HUES48 (cell line): ENCODE data around the gene FBXW7.

Source experiments
- H3K27ac ChIP-seq: one replicate; pipeline ENCODE4 v1.7.0; 2013; ENCODE audit warnings: low read depth, low read length, inconsistent platforms
- H3K27me3 ChIP-seq: 2 replicates; pipeline ENCODE4 v1.6.1; 2013; ENCODE audit warnings: mild to moderate bottlenecking, low read length; ENCODE audit not compliant: control insufficient read depth, insufficient read depth
- H3K36me3 ChIP-seq: 2 replicates; pipeline ENCODE4 v1.6.1; 2013; ENCODE audit warnings: low read length; ENCODE audit not compliant: control insufficient read depth, insufficient read depth
- H3K4me1 ChIP-seq: 2 replicates; pipeline ENCODE4 v1.6.1; 2013; ENCODE audit warnings: mild to moderate bottlenecking, low read length; ENCODE audit not compliant: control insufficient read depth, insufficient read depth
- H3K4me3 ChIP-seq: 2 replicates; pipeline ENCODE4 v1.5.1; 2013; ENCODE audit warnings: mild to moderate bottlenecking, low read depth, low read length
- H3K9ac ChIP-seq: 2 replicates; pipeline ENCODE4 v1.6.1; 2013; ENCODE audit warnings: mild to moderate bottlenecking, low read depth, low read length, moderate library complexity
- H3K9me3 ChIP-seq: 2 replicates; pipeline ENCODE4 v1.6.1; 2013; ENCODE audit warnings: low read length; ENCODE audit not compliant: control insufficient read depth, insufficient read depth

Gene FBXW7

DNA sequence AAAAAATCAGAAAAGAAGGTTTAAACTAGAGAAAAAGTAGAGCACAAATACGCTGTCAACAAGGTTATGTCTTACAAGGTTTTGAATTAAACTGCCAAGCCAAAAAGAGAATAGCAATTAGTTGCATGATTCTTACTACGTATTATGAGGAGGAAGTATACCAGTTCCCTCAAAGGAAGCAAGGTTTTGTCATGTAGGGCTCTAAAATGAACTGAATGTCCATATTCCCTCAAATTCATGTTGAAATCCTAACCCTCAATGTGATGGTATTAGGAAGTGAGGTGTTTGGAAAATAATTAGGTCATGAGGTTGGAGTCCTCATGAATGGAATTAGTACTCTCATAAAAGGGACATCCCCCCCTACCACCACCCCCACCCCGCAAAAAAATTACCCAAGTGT lies 201.0 kb downstream of the FBXW7 start:
- H3K36me3 ChIP-seq: peaks cover 10% of the 10 kb centered on the region
- no peak overlapping the region for H3K9ac ChIP-seq
- no peaks in the 10 kb centered on the region for H3K9me3 ChIP-seq
- H3K4me3 ChIP-seq: no peak overlapping the region
- H3K27me3 ChIP-seq: no peaks in the 10 kb centered on the region
- H3K4me1 ChIP-seq: no peaks in the 10 kb centered on the region
- no peak overlapping the region for H3K27ac ChIP-seq

DNA sequence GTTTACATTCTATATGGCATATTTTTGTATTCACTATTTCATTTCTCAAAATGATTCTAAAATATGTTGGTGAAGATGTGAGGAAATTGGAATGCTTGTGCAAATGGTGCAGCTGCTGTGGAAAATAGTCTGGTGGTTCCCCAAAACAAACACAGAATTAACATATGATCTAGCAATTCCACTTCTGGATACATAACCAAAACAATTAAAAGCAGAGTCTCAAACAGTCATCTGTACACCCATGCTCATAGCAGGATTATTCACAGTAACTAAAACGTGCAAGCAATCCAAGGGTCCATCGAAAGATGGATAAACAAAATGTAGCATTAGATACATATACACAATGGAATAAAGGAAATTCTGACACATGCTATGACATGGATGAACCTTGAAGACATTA lies 204.8 kb downstream of the FBXW7 start:
- H3K36me3 ChIP-seq: peaks cover 23% of the 10 kb centered on the region
- no peak overlapping the region for H3K4me3 ChIP-seq

DNA sequence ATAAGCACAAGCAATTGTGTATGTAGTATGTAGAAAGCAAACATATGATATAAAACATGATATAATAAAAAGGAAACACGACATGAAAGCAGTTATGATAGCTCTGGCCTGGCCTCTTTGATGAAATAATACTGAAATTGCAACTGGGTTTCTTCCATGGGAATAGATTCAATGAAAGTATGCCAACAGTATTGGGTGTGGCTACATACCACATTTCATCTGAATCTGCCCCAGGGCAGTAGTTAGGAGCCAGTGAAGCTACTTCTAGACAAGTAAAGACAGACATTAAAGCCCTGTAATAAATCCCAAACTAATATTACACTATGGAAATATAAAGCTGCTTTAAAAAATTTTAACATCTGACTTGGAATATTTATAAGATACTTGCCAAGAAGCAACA lies 207.3 kb downstream of the FBXW7 start:
- H3K4me3 ChIP-seq: no peak overlapping the region
- no peaks in the 10 kb centered on the region for H3K27me3 ChIP-seq
- H3K36me3 ChIP-seq: peaks cover 30% of the 10 kb centered on the region
- H3K4me1 ChIP-seq: no peaks in the 10 kb centered on the region
- no peak overlapping the region for H3K9ac ChIP-seq
- H3K27ac ChIP-seq: no peak overlapping the region
- H3K9me3 ChIP-seq: no peaks in the 10 kb centered on the region

More for the DNA sequence above, 204.8 kb downstream of the FBXW7 start:
- H3K9ac ChIP-seq: no peak overlapping the region
- no peaks in the 10 kb centered on the region for H3K27me3 ChIP-seq
- H3K27ac ChIP-seq: no peak overlapping the region
- no peaks in the 10 kb centered on the region for H3K9me3 ChIP-seq
- no peaks in the 10 kb centered on the region for H3K4me1 ChIP-seq

DNA sequence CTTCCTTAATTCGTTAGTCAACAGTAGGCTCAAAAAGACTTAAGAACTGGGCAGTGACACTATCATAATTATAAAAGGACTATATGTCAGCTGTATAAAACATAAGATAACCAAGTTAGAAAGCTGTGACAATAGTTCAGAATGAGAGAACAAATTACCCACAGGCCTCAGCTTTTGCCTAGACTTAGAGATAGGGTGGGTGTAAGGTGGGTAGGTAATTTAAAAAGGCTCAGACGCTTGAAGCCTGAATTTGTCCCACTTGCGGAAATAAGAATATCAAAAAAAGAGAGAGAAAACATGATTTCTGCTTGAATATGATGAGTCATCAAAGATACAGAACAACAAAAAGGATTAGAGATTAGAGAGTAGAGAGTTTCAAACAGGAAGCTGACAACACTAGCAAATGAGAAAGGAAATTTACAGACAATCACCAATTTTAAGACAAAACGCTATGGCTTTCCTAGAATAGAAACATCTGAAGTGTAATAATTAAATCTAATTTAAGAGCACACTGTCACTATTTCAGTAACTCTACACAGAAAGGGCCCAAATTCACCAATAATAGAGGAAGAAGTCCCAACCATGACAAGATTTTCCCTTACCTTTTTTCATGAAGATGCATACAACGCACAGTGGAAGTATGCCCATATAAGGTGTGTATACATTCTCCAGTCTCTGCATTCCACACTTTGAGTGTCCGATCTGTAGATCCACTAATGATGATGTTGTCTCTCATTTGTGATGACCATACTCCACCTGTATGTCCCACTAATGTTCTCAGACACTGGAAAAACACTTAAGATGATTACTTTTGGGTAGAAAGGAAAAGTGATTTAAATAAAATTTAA lies 208.1 kb downstream of the FBXW7 start:
- no peak overlapping the region for H3K9ac ChIP-seq
- H3K27ac ChIP-seq: no peak overlapping the region
- H3K4me1 ChIP-seq: no peaks in the 10 kb centered on the region
- no peaks in the 10 kb centered on the region for H3K27me3 ChIP-seq
- H3K9me3 ChIP-seq: no peaks in the 10 kb centered on the region
- peaks cover 36% of the 10 kb centered on the region for H3K36me3 ChIP-seq
- H3K4me3 ChIP-seq: no peak overlapping the region

DNA sequence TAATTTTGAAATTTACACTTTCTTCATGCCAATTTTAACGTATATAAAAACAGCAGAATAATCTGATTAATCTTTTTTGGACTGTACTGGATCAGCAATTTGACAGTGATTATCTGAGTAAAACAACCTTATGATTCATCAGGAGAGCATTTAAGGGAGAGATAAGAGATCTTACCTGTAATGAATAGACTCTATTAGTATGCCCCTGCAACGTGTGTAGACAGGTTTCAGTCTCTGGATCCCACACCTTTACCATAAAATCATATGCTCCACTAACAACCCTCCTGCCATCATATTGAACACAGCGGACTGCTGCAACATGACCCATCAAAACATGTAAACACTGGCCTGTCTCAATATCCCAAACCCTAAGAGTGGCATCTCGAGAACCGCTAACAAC lies 210.1 kb downstream of the FBXW7 start:
- H3K4me3 ChIP-seq: no peak overlapping the region
- no peak overlapping the region for H3K27ac ChIP-seq
- H3K36me3 ChIP-seq: peaks cover 42% of the 10 kb centered on the region
- H3K27me3 ChIP-seq: no peaks in the 10 kb centered on the region
- no peaks in the 10 kb centered on the region for H3K4me1 ChIP-seq
- no peak overlapping the region for H3K9ac ChIP-seq
- H3K9me3 ChIP-seq: no peaks in the 10 kb centered on the region

DNA sequence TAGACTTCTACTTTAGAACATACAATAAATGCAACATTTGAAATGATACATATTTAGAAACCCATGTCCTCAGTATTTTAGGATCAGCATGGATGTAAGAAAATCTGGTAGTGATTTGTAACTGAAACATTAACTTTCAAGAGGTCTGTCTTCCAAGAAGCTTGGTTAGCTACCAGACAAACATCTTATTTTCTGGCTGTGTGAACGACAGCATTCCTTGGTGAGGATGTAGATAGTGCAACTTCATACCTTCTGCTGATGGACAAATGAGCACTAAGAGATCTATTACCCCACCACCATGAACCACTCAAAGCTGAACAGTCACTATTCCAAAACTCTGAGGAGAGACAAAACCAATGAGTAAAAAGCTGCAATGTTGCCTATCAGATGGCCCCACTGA lies 212.7 kb downstream of the FBXW7 start:
- Histone ChIP-seq H3K27ac (no peak overlapping the region), H3K4me1 (no peaks in the 10 kb centered on the region), H3K36me3 (peaks cover 26% of the 10 kb centered on the region), H3K4me3 (no peak overlapping the region), H3K9me3 (no peaks in the 10 kb centered on the region), H3K9ac (no peak overlapping the region), H3K27me3 (no peaks in the 10 kb centered on the region)

DNA sequence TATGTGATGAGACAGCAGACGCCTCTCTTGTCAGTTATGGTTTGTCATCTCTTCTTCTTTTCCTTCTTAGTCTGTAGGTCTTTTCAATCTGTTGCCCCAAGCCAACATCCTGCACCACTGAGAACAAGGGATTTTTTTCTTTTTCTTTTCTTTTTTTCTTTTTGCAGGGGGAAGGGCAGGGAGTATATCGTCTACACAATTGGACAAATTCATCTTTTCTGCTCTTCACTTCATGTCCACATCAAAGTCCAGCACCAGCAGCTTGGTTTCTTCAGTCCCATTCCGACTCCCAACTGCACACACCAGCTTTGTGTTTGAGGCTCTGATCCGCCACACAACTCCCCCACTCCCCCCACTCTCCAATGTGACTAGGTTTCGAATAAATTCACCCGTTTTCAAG lies 213.2 kb downstream of the FBXW7 start:
- Histone ChIP-seq H3K4me1 (no peaks in the 10 kb centered on the region), H3K4me3 (no peak overlapping the region), H3K9me3 (no peaks in the 10 kb centered on the region), H3K27ac (no peak overlapping the region), H3K9ac (no peak overlapping the region), H3K36me3 (peaks cover 24% of the 10 kb centered on the region), H3K27me3 (no peaks in the 10 kb centered on the region)

DNA sequence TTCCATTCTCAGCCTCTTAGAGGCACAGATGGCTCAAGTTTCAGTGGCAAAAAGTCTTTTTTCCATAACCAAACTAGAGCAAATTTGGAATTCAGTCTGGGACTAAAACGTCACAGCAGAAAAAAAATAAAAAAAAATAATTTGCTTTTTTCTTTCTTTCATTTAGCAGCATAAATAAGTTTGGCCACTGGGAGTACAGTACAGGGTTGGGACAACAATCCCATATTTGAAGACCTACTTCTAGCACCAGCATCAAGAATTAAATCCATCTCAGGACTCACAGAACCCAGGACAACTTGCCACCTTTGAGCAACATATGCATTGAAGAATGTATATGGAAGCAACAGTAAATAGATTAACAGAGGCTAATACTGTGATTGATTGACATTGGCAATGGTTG lies 214.0 kb downstream of the FBXW7 start:
- no peaks in the 10 kb centered on the region for H3K9me3 ChIP-seq
- H3K36me3 ChIP-seq: peaks cover 24% of the 10 kb centered on the region
- no peaks in the 10 kb centered on the region for H3K27me3 ChIP-seq
- no peak overlapping the region for H3K27ac ChIP-seq
- H3K4me3 ChIP-seq: no peak overlapping the region
- no peaks in the 10 kb centered on the region for H3K4me1 ChIP-seq
- no peak overlapping the region for H3K9ac ChIP-seq

DNA sequence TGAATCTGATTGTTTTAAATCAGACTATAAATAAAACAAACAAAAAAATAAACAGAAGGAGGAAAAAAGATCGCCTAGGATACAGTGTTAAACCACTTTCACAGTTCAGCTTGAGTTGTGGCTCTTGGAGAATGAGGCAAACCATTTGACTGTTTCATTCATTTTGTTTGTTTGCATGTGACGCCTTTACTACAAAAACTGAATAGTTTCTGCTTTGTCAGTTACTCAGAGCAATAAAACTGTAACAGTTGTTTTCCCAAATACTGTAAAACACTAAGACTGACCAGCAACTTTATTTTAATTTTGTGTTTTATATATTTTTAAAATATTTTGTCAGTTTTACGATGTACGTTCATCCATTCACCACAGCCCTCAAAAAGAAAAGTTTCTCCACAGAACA lies 214.5 kb downstream of the FBXW7 start:
- H3K9me3 ChIP-seq: no peaks in the 10 kb centered on the region

DNA sequence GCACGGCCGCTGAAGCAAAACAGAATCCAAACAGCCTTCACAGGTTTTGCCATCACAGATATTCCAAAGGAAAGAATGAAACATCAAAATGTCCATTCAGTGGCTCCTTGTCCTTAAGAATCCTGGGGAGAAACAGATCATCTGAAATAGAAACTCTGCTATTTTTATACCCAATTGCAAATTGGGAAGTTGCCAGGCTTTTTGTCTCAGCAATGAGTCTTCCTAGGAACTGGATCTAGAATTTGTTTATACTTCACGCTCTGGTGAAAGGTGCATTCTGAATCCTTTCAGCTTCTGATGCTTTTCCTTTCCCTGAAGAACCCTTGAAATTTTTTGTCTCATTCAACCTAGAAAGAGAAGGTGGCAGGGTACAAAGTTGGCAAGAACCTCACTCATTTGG lies 218.9 kb downstream of the FBXW7 start:
- H3K9ac ChIP-seq: no peak overlapping the region
- no peaks in the 10 kb centered on the region for H3K4me1 ChIP-seq
- peaks cover 3% of the 10 kb centered on the region; the same call in 1 of the 2 replicates for H3K36me3 ChIP-seq
- H3K4me3 ChIP-seq: no peak overlapping the region
- H3K27me3 ChIP-seq: no peaks in the 10 kb centered on the region
- H3K9me3 ChIP-seq: no peaks in the 10 kb centered on the region
- H3K27ac ChIP-seq: no peak overlapping the region

More for the DNA sequence above, 214.5 kb downstream of the FBXW7 start:
- Histone ChIP-seq H3K4me3 (no peak overlapping the region), H3K27me3 (no peaks in the 10 kb centered on the region), H3K9ac (no peak overlapping the region), H3K36me3 (peaks cover 24% of the 10 kb centered on the region), H3K4me1 (no peaks in the 10 kb centered on the region), H3K27ac (no peak overlapping the region)

DNA sequence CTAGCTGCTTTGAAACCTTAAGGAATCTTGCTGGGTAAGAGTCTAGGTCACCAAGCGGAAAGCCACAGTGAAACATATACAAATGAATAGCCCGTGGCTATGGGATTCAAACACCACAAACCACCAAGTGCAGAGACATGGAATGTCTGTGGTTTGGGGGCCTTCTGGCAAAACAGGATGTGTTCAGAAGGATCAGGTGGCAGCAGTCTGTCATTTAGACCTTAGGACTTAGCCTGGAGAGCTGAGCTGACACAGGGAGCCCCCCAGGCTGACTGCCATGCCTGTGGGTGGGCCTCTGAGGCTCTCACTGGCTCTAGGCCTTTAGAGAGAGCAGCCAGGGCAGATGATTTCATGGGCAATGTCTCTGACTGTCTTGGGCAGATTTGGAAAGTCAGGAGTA lies 225.6 kb downstream of the FBXW7 start:
- no peak overlapping the region for H3K9ac ChIP-seq
- H3K36me3 ChIP-seq: no peaks in the 10 kb centered on the region
- no peaks in the 10 kb centered on the region for H3K9me3 ChIP-seq
- H3K4me3 ChIP-seq: no peak overlapping the region
- no peaks in the 10 kb centered on the region for H3K27me3 ChIP-seq
- no peak overlapping the region for H3K27ac ChIP-seq
- H3K4me1 ChIP-seq: peaks cover 8% of the 10 kb centered on the region
